ENCODE data around the gene GPR78.

GRCh38 chr4:8540072-8540471 lies 40.1 kb upstream of the GPR78 start:
- TF ChIP-seq EP300 (IDR thresholded peaks at IDR 0.05) (no peak), POLR2A (IDR thresholded peaks at IDR 0.05) (no peak)
- TF ChIP-seq, protein P1, sequence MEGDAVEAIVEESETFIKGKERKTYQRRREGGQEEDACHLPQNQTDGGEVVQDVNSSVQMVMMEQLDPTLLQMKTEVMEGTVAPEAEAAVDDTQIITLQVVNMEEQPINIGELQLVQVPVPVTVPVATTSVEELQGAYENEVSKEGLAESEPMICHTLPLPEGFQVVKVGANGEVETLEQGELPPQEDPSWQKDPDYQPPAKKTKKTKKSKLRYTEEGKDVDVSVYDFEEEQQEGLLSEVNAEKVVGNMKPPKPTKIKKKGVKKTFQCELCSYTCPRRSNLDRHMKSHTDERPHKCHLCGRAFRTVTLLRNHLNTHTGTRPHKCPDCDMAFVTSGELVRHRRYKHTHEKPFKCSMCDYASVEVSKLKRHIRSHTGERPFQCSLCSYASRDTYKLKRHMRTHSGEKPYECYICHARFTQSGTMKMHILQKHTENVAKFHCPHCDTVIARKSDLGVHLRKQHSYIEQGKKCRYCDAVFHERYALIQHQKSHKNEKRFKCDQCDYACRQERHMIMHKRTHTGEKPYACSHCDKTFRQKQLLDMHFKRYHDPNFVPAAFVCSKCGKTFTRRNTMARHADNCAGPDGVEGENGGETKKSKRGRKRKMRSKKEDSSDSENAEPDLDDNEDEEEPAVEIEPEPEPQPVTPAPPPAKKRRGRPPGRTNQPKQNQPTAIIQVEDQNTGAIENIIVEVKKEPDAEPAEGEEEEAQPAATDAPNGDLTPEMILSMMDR (IDR thresholded peaks at IDR 0.05): no peak
